Measurements from ENCODE around the gene HAUS5. TPM values are rescaled to one million over a fixed set of nuclear protein-coding genes. Genes with fewer than 3 reads are reported as not detected.

HAUS5 gene
- total RNA-seq, 2 donors from 2014 or later, result 32.4 to 33.7 TPM

GRCh38 chr19:35628264-35628564, 15.7 kb downstream of the HAUS5 start:
- Histone ChIP-seq H3K27ac (ENCODE audit: low read depth, low read length) (peak overlapping the region; percentile 40), H3K4me1 (ENCODE audit: control insufficient read depth, insufficient read depth, low read length) (no peaks in the 10 kb centered on the region), H3K36me3 (ENCODE audit: control insufficient read depth, insufficient read depth, low read length) (peaks cover 22% of the 10 kb centered on the region), H3K9me3 (ENCODE audit: control insufficient read depth, low read length) (no peaks in the 10 kb centered on the region), H3K4me3 (ENCODE audit: low read length) (peak overlapping the region; percentile 91), H3K9ac (ENCODE audit: extremely low read depth, low read length, poor library complexity, severe bottlenecking) (peak overlapping the region; percentile 92), H3K27me3 (ENCODE audit: control insufficient read depth, insufficient read depth, low read length, poor library complexity, severe bottlenecking) (no peaks in the 10 kb centered on the region)
- no peak for TF ChIP-seq CTCF (conservative IDR thresholded peaks at IDR 0.05)
- no peak for DNase-seq
- peak overlapping the region; percentile 91 for H3K4me3 Mint-ChIP-seq
- peaks cover 29% of the 10 kb centered on the region for H3K36me3 Mint-ChIP-seq (ENCODE audit: low read depth)
- peak overlapping the region; percentile 98 for H3K27ac Mint-ChIP-seq
- H3K9me3 Mint-ChIP-seq, result no peaks in the 10 kb centered on the region
- H3K4me1 Mint-ChIP-seq, result peaks cover 7% of the 10 kb centered on the region
- 32 to 40% methylated on average over 7 to 9 of the region's 9 CpGs for WGBS, 2 experiments (ENCODE audit: insufficient coverage in 1 of 2, insufficient read length in 1 of 2)
- H3K27me3 Mint-ChIP-seq (ENCODE audit: insufficient read depth), result no peaks in the 10 kb centered on the region

- H3K4me1 Mint-ChIP-seq, result peaks cover 7% of the 10 kb centered on the region
- DNase-seq, result peak; percentile 99
- H3K9ac ChIP-seq (ENCODE audit: extremely low read depth, low read length, poor library complexity, severe bottlenecking), result peak within 1 kb of the TSS; percentile 92
- TF ChIP-seq CTCF (conservative IDR thresholded peaks at IDR 0.05), result no peak
- H3K27me3 Mint-ChIP-seq (ENCODE audit: insufficient read depth), result no peaks in the 10 kb centered on the region
- H3K36me3 ChIP-seq (ENCODE audit: control insufficient read depth, insufficient read depth, low read length), result peaks cover 25% of the 10 kb centered on the region
- peaks cover 32% of the 10 kb centered on the region for H3K36me3 Mint-ChIP-seq (ENCODE audit: low read depth)
- H3K4me1 ChIP-seq (ENCODE audit: control insufficient read depth, insufficient read depth, low read length), result no peaks in the 10 kb centered on the region
- no peaks in the 10 kb centered on the region for H3K9me3 Mint-ChIP-seq
- H3K27me3 ChIP-seq (ENCODE audit: control insufficient read depth, insufficient read depth, low read length, poor library complexity, severe bottlenecking), result no peaks in the 10 kb centered on the region
- peak within 1 kb of the TSS; percentile 98 for H3K27ac Mint-ChIP-seq
- no peaks in the 10 kb centered on the region for H3K9me3 ChIP-seq (ENCODE audit: control insufficient read depth, low read length)
- peak within 1 kb of the TSS; percentile 91 for H3K4me3 ChIP-seq (ENCODE audit: low read length)
- WGBS, 2 experiments (ENCODE audit: insufficient coverage in 1 of 2, insufficient read length in 1 of 2), result 0 to 1% methylated on average over 32 to 56 of the region's 56 CpGs
- peak within 1 kb of the TSS; percentile 40 for H3K27ac ChIP-seq (ENCODE audit: low read depth, low read length)
- H3K4me3 Mint-ChIP-seq, result peak within 1 kb of the TSS; percentile 91
These were observed 16.2 kb downstream of the HAUS5 start, which contains the start of gene RBM42 for GRCh38 chr19:35628565-35629331. TSS of gene RBM42 (plus strand) at chr19:35629036. CDS start at chr19:35629154, 118 bp downstream.

GRCh38 chr19:35629332-35629633, 16.7 kb downstream of the HAUS5 start:
- Mint-ChIP-seq H3K27ac (peak overlapping the region; percentile 98), H3K27me3 (ENCODE audit: insufficient read depth) (no peaks in the 10 kb centered on the region), H3K4me3 (peak overlapping the region; percentile 91), H3K36me3 (ENCODE audit: low read depth) (peaks cover 36% of the 10 kb centered on the region), H3K9me3 (no peaks in the 10 kb centered on the region), H3K4me1 (peaks cover 7% of the 10 kb centered on the region)
- Histone ChIP-seq H3K27me3 (ENCODE audit: control insufficient read depth, insufficient read depth, low read length, poor library complexity, severe bottlenecking) (no peaks in the 10 kb centered on the region), H3K9me3 (ENCODE audit: control insufficient read depth, low read length) (no peaks in the 10 kb centered on the region), H3K36me3 (ENCODE audit: control insufficient read depth, insufficient read depth, low read length) (peaks cover 28% of the 10 kb centered on the region), H3K4me1 (ENCODE audit: control insufficient read depth, insufficient read depth, low read length) (no peaks in the 10 kb centered on the region), H3K4me3 (ENCODE audit: low read length) (peak overlapping the region; percentile 91), H3K9ac (ENCODE audit: extremely low read depth, low read length, poor library complexity, severe bottlenecking) (peak overlapping the region; percentile 92), H3K27ac (ENCODE audit: low read depth, low read length) (peak overlapping the region; percentile 6)
- no peak for DNase-seq
- TF ChIP-seq CTCF (conservative IDR thresholded peaks at IDR 0.05), result no peak
- WGBS, 2 experiments (ENCODE audit: insufficient coverage in 1 of 2, insufficient read length in 1 of 2), result 10 to 11% methylated on average over 13 to 15 of the region's 15 CpGs

Data from endodermal cell (in vitro differentiated cells).